ENCODE results near the gene IFT43.

- no peak for TF ChIP-seq CTCF (IDR thresholded peaks at IDR 0.05)
- no peak for TF ChIP-seq EP300 (IDR thresholded peaks at IDR 0.05; ENCODE audit: low read depth)
Observed at GRCh38 chr14:75991753-75992152, 6.2 kb downstream of the IFT43 start.

All from transverse colon (tissue), 3 donors.